GM12801 (cell line): ENCODE data around the gene TOX3.

ENCODE experiments used
- CTCF ChIP-seq: IDR thresholded peaks from one replicate; pipeline ENCODE4 v1.5.1; 2011; ENCODE audit warnings: control low read depth; ENCODE audit not compliant: insufficient read length; ENCODE audit errors: extremely low read depth

TOX3 gene

GRCh38 chr16:52529226-52529625 is 17.7 kb downstream of the TOX3 start:
- TF ChIP-seq CTCF = no peak

- TF ChIP-seq CTCF = no peak
Measured at GRCh38 chr16:52528393-52529065, 18.4 kb downstream of the TOX3 start.

- TF ChIP-seq CTCF = no peak
Measured at GRCh38 chr16:52526830-52527229, 20.1 kb downstream of the TOX3 start.

GRCh38 chr16:52526116-52526828 is 20.7 kb downstream of the TOX3 start:
- TF ChIP-seq CTCF = no peak

GRCh38 chr16:52521570-52521969 is 25.4 kb downstream of the TOX3 start:
- no peak for TF ChIP-seq CTCF

GRCh38 chr16:52518884-52519283 is 28.1 kb downstream of the TOX3 start:
- TF ChIP-seq CTCF = no peak

- no peak for TF ChIP-seq CTCF
Measured at GRCh38 chr16:52515068-52515671, 31.8 kb downstream of the TOX3 start.
